ENCODE results near the gene SLC22A3. TPM values are rescaled to one million over a fixed set of nuclear protein-coding genes. Genes with fewer than 3 reads are reported as not detected.

Gene SLC22A3
- total and polyA plus RNA-seq, 2 of the 13 experiments (the other 11 are each of a cell fraction or from before 2014, with no cell fraction given), result 12.0 to 31.5 TPM

GRCh38 chr6:160349814-160350350 lies 1.7 kb downstream of the SLC22A3 start:
- CTCF ChIA-PET (ENCODE audit: low intra/inter-chr PET ratio, low total read pairs), result no interaction called here
- in situ Hi-C loops (cut with HindIII; ENCODE audit: extremely low pct_ligation_motif_present, low pct_unique_long_range_greater_than_20kb) (no loop called here), intact Hi-C loops (cut with micrococcal nuclease; ENCODE audit: unreplicated experiment) (loop anchor here (1.0 to 5.0 kb wide), 3 partner anchors 44 to 213 kb away; no protein-coding TSS in a partner anchor)
- BruUV-seq (replicated peaks), result no TSS peak
- Histone ChIP-seq H3K36me3 (replicated peaks in 1 of 2; ENCODE audit: control insufficient read depth in 1 of 2, insufficient read depth in 2 of 2, low read length in 2 of 2) (0 out of 5 replicates have a peak, but pooled peaks cover 0 to 2% of the 10 kb centered on the region in 2 experiments), H3K4me1 (ENCODE audit: insufficient read depth, low read length) (peaks cover 54% of the 10 kb centered on the region), H2AFZ (ENCODE audit: low read length) (peak overlapping the region; percentile 7), H3K4me2 (ENCODE audit: low read depth, low read length) (peak overlapping the region; percentile 85), H3K27ac (ENCODE audit: extremely low read length, insufficient read depth, low read length) (peak overlapping the region; percentile 95), H3K27me3 (ENCODE audit: control insufficient read depth in 1 of 2, insufficient read depth in 2 of 2, low read length in 2 of 2) (peaks cover 0 to 6% of the 10 kb centered on the region in 2 experiments; a peak in 1 of 5 replicates), H4K20me1 (ENCODE audit: insufficient read depth, low read length) (no peaks in the 10 kb centered on the region), H3K79me2 (ENCODE audit: insufficient read depth, low read length) (peaks cover 59% of the 10 kb centered on the region), H3K4me3 (replicated peaks in 1 of 3; ENCODE audit: insufficient read depth in 1 of 3, low read depth in 2 of 3, low read length in 3 of 3) (peak overlapping the region; percentile 74 to 86 (median 86)), H3K9me3 (ENCODE audit: low read length) (no peaks in the 10 kb centered on the region), H3K9ac (ENCODE audit: insufficient read depth, low read depth, low read length) (peak overlapping the region; percentile 92)
- no peak for FAIRE-seq
- POLR2A ChIA-PET, result interaction anchor here (0.9 to 2.7 kb wide), 3 partner anchors 24 to 190 kb away, joined by 3 to 28 read pairs (median 6); no protein-coding TSS in a partner anchor
- DNase-seq (ENCODE audit: low spot score), result no peak
- 9% methylated on average over 9 of the region's 11 CpGs for WGBS (ENCODE audit: low lambda C conversion rate)
- peak; percentile 20 for ATAC-seq
- TF ChIP-seq, protein P1, sequence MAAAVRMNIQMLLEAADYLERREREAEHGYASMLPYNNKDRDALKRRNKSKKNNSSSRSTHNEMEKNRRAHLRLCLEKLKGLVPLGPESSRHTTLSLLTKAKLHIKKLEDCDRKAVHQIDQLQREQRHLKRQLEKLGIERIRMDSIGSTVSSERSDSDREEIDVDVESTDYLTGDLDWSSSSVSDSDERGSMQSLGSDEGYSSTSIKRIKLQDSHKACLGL (CRISPR knock-in tag; IDR thresholded peaks at IDR 0.05), result no peak
- TF ChIP-seq ZBTB20 (CRISPR knock-in tag; IDR thresholded peaks at IDR 0.05; ENCODE audit: borderline replicate concordance, low read depth) (no peak), SP5 (CRISPR knock-in tag; IDR thresholded peaks at IDR 0.05; ENCODE audit: borderline replicate concordance, low read depth) (no peak), ZNF530 (CRISPR knock-in tag; IDR thresholded peaks at IDR 0.05; ENCODE audit: low read depth) (no peak), RELA (CRISPR knock-in tag; IDR thresholded peaks at IDR 0.05) (no peak), RFX1 (IDR thresholded peaks at IDR 0.05) (no peak), ZNF260 (CRISPR knock-in tag; IDR thresholded peaks at IDR 0.05; ENCODE audit: borderline replicate concordance, low read depth) (no peak), HOXA9 (CRISPR knock-in tag; IDR thresholded peaks at IDR 0.05; ENCODE audit: borderline replicate concordance) (no peak), ZNF512 (CRISPR knock-in tag; IDR thresholded peaks at IDR 0.05) (no peak), ZBTB3 (CRISPR knock-in tag; IDR thresholded peaks at IDR 0.05; ENCODE audit: borderline replicate concordance, low read depth) (no peak), ZNF264 (CRISPR knock-in tag; IDR thresholded peaks at IDR 0.05) (no peak), THAP7 (CRISPR knock-in tag; IDR thresholded peaks at IDR 0.05) (no peak)
- TF ChIP-seq, protein P2, sequence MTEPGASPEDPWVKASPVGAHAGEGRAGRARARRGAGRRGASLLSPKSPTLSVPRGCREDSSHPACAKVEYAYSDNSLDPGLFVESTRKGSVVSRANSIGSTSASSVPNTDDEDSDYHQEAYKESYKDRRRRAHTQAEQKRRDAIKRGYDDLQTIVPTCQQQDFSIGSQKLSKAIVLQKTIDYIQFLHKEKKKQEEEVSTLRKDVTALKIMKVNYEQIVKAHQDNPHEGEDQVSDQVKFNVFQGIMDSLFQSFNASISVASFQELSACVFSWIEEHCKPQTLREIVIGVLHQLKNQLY (CRISPR knock-in tag; IDR thresholded peaks at IDR 0.05), result no peak
- TF ChIP-seq, protein P3, sequence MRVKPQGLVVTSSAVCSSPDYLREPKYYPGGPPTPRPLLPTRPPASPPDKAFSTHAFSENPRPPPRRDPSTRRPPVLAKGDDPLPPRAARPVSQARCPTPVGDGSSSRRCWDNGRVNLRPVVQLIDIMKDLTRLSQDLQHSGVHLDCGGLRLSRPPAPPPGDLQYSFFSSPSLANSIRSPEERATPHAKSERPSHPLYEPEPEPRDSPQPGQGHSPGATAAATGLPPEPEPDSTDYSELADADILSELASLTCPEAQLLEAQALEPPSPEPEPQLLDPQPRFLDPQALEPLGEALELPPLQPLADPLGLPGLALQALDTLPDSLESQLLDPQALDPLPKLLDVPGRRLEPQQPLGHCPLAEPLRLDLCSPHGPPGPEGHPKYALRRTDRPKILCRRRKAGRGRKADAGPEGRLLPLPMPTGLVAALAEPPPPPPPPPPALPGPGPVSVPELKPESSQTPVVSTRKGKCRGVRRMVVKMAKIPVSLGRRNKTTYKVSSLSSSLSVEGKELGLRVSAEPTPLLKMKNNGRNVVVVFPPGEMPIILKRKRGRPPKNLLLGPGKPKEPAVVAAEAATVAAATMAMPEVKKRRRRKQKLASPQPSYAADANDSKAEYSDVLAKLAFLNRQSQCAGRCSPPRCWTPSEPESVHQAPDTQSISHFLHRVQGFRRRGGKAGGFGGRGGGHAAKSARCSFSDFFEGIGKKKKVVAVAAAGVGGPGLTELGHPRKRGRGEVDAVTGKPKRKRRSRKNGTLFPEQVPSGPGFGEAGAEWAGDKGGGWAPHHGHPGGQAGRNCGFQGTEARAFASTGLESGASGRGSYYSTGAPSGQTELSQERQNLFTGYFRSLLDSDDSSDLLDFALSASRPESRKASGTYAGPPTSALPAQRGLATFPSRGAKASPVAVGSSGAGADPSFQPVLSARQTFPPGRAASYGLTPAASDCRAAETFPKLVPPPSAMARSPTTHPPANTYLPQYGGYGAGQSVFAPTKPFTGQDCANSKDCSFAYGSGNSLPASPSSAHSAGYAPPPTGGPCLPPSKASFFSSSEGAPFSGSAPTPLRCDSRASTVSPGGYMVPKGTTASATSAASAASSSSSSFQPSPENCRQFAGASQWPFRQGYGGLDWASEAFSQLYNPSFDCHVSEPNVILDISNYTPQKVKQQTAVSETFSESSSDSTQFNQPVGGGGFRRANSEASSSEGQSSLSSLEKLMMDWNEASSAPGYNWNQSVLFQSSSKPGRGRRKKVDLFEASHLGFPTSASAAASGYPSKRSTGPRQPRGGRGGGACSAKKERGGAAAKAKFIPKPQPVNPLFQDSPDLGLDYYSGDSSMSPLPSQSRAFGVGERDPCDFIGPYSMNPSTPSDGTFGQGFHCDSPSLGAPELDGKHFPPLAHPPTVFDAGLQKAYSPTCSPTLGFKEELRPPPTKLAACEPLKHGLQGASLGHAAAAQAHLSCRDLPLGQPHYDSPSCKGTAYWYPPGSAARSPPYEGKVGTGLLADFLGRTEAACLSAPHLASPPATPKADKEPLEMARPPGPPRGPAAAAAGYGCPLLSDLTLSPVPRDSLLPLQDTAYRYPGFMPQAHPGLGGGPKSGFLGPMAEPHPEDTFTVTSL (CRISPR knock-in tag; IDR thresholded peaks at IDR 0.05; ENCODE audit: borderline replicate concordance), result 0 out of 2 replicates have a peak, but pooled peaks have one; percentile 29
- TF ChIP-seq, protein P4, sequence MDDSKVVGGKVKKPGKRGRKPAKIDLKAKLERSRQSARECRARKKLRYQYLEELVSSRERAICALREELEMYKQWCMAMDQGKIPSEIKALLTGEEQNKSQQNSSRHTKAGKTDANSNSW (CRISPR knock-in tag; IDR thresholded peaks at IDR 0.05; ENCODE audit: borderline replicate concordance), result no peak

All from HepG2 (cell line).